Urinary bladder (tissue), 4 donors: ENCODE measurements around the gene RNF182. TPM values are rescaled to one million over a fixed set of nuclear protein-coding genes. Genes with fewer than 3 reads are reported as not detected.
"Not testable (repeated sequence)": the region's sequence is repeated elsewhere in the genome, so short reads cannot be mapped to it uniquely, and the experiment has no call there.

Experiments used
- DNase-seq: peaks from one replicate; pipeline ENCODE4 v3.0.0-alpha.2; 2015; ENCODE audit errors: extremely low spot score
- H3K27ac ChIP-seq: one replicate; pipeline ENCODE4 v1.5.1; 2013; ENCODE audit warnings: low read depth, mild to moderate bottlenecking, moderate library complexity
- H3K36me3 ChIP-seq: one replicate; pipeline ENCODE4 v1.6.1; 2013; ENCODE audit warnings: mild to moderate bottlenecking, moderate library complexity; ENCODE audit not compliant: insufficient read depth
- H3K4me1 ChIP-seq: one replicate; pipeline ENCODE4 v1.6.1; 2013; ENCODE audit warnings: mild to moderate bottlenecking, moderate library complexity; ENCODE audit not compliant: insufficient read depth
- H3K4me3 ChIP-seq: one replicate; pipeline ENCODE4 v1.5.1; 2013; ENCODE audit warnings: low read depth, low read length
- whole genome bisulfite sequencing: extraction: QIAGEN DNeasy Blood & Tissue Kit; methylation state at CpG from one replicate; pipeline ENCODE4 v1.1.7; 2013; 5-methylcytosine and 5-hydroxymethylcytosine counted together
- polyA plus RNA-seq: library from polyadenylated mRNA; stranded (reverse); fragments of 200-250 nt; gene quantifications from one replicate; pipeline ENCODE4 v1.2.3, GENCODE V29; 2013
- total RNA-seq: library from RNA; depleted of rRNA; stranded (reverse); fragments of >200 nt; gene quantifications from one replicate; pipeline ENCODE4 v1.2.3, GENCODE V29; 2014
- donor health status: healthy with polysubstance abuse.
- donor health status: healthy.

RNF182 gene
- total and polyA plus RNA-seq, 2 donors: 0.19 to 0.90 TPM

DNA sequence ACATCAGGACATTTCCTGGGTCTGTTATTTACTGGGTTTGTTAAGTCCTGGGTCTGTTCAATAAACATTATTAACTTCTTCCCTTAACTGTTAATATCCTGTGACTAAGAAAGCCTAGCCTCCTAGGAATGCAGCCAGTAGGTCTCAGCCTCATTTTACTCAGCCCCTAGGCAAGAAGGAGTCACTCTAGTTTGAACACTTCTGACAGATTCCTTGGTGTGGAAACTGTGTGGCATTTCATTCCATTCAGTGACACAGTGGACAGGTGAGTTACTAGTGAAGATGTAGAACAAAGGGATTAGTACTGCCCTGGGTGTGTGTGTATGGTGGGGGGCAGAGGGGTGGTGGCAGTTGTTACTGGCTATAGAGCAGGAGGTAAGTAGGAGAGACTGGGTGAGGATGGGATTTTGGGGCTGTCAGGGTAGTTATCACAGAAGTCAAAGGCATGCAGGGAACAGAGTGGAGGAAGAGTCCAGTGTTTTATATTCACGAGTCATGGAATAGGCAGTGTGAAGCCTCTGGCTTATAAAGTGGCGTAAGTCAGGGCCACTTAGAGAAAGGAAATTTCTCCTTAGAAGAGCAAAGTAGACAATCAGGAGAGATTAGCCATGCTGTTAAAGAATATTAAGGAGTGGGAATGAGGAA is 28.4 kb downstream of the RNF182 start:
- no peak for DNase-seq
- H3K27ac ChIP-seq: no peak overlapping the region
- H3K36me3 ChIP-seq: no peaks in the 10 kb centered on the region
- WGBS: 90% methylated on average over 2 of the region's 2 CpGs
- no peaks in the 10 kb centered on the region for H3K4me1 ChIP-seq
- no peak overlapping the region for H3K4me3 ChIP-seq

GRCh38 chr6:13965582-13966127 is 40.9 kb downstream of the RNF182 start:
- Histone ChIP-seq H3K4me3 (no peak overlapping the region), H3K27ac (no peak overlapping the region), H3K4me1 (no peaks in the 10 kb centered on the region), H3K36me3 (no peaks in the 10 kb centered on the region)
- no peak for DNase-seq
- 74% methylated on average over 4 of the region's 4 CpGs for WGBS

GRCh38 chr6:13971303-13971702 is 46.6 kb downstream of the RNF182 start:
- H3K4me1 ChIP-seq: no peaks in the 10 kb centered on the region
- no peak overlapping the region for H3K27ac ChIP-seq
- WGBS: 79% methylated on average over 3 of the region's 3 CpGs
- DNase-seq: no peak
- H3K4me3 ChIP-seq: no peak overlapping the region
- no peaks in the 10 kb centered on the region for H3K36me3 ChIP-seq

- not testable (repeated sequence) for H3K36me3 ChIP-seq, H3K4me3 ChIP-seq, DNase-seq, H3K4me1 ChIP-seq, H3K27ac ChIP-seq
- WGBS: 81% methylated on average over 3 of the region's 3 CpGs
Observed at GRCh38 chr6:13972602-13973001, 47.9 kb downstream of the RNF182 start.

GRCh38 chr6:13973422-13973821 is 48.7 kb downstream of the RNF182 start:
- not testable (repeated sequence) for DNase-seq, H3K27ac ChIP-seq, H3K4me1 ChIP-seq, H3K4me3 ChIP-seq, H3K36me3 ChIP-seq
- WGBS: 97% methylated on average over 3 of the region's 3 CpGs

DNA sequence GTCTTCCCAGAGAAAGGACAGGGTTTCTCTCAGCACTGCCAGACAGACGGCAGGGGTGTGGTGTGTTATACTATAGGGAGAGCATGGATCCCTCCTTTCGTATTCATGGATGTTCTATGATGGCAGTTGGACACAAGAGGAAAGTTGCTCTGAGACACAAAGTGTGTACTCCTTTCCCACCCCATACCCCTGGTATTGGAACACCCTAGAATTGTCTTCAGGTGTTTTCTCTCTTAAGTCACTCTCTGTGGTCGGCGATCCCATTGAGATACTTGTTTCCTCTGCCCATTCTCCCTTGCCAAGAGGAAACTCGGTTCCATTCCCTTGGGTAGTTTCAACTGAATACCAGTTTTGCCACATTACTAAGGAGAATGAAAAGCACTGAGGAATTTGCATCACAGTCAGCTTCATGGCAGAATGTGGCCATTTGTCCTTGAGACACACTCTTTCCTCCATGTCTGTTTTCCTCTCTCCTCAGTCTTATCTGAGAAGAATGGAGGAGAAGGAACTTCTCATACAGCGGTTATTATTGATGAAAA is 53.4 kb downstream of the RNF182 start:
- 74% methylated on average over 6 of the region's 6 CpGs for WGBS
- no peak for DNase-seq

DNA sequence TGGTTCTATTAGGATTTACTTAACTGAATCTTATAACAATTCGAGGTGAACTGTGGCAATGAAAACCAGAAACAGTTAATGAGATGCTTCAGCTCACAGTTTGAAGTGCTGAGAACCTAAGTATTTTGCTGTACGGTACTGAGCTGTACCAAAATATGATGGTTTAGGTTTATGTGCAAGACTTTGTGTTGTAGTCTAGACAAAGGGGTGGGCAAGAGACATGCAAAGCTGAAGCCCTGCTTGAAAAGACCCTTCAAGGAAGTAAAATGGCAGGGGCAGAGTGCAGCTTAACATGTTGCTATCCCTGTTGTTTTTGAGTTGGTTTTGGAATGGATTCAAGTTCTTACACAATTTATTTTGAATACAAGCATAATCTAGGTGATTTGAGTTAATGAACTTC is 54.0 kb downstream of the RNF182 start:
- no peak for DNase-seq
- H3K27ac ChIP-seq: no peak overlapping the region
- 65% methylated on average over 2 of the region's 2 CpGs for WGBS
- no peaks in the 10 kb centered on the region for H3K4me1 ChIP-seq
- H3K4me3 ChIP-seq: no peak overlapping the region
- no peaks in the 10 kb centered on the region for H3K36me3 ChIP-seq

More for the DNA sequence above, 53.4 kb downstream of the RNF182 start:
- Histone ChIP-seq H3K4me1 (no peaks in the 10 kb centered on the region), H3K4me3 (no peak overlapping the region), H3K36me3 (no peaks in the 10 kb centered on the region), H3K27ac (no peak overlapping the region)

DNA sequence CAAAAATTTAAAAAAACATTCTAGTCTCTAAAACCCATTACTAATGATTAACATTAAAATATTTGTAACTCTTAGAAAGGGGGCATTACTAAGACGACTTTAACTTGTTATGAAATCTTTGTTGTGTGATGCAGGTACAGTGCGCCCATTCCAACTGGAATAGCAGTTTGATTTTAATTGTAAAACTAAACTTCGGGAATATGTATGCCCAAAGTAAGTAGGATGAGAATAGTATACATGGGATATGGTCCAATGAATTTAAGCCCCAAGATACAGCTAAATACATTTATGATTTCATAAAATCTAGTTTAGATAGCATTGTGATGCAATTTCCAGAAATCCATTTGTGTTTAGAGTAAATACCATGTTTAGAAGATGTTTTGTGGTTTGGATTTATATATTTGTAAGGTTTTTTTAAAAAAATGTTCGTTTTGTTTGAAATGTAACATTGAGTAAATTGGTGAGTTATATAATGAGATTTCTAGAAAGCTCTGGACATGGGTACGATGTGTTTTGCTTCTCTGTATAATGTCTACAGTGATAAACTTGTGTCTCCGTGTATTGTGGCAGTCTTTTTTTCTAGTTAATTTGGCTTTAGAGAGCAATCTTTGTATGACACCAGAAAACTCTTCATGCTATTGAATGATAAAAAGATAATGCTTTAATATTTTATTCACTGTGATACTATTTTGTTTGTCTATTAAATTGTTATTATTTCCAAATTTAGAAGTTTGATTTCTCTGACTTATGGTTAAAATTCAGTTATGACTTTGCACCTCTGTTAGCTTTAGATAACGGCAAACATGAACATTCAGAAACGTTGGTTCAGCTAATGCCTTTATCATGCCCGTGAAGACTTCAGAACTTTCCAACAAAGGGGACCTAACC is 54.8 kb downstream of the RNF182 start:
- Histone ChIP-seq H3K27ac (no peak overlapping the region), H3K4me3 (no peak overlapping the region), H3K36me3 (no peaks in the 10 kb centered on the region), H3K4me1 (no peaks in the 10 kb centered on the region)
- WGBS: 81% methylated on average over 9 of the region's 9 CpGs
- no peak for DNase-seq

DNA sequence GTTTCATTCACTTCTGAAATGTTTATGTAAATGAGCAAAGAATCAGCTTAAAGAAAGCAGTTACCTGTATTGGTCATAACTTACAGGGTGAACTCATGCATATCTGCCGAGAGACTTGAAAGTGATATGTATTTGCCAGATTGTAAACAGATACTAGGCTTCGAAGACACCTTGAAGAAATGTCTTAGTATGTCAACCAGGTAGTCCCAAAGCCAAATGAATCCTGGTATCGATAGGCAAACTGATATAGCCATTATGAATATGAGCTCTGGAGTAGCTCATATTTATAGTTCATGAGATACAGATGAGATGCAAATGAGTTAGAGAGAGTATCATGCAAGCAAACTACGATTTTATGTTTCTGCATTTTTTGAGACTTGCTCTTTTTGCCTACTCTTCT is 55.8 kb downstream of the RNF182 start:
- no peak overlapping the region for H3K4me3 ChIP-seq
- WGBS: 83% methylated on average over 4 of the region's 4 CpGs
- H3K4me1 ChIP-seq: no peaks in the 10 kb centered on the region
- no peak overlapping the region for H3K27ac ChIP-seq
- no peak for DNase-seq
- no peaks in the 10 kb centered on the region for H3K36me3 ChIP-seq

GRCh38 chr6:13985663-13986325 is 61.0 kb downstream of the RNF182 start:
- H3K27ac ChIP-seq: no peak overlapping the region
- no peak overlapping the region for H3K4me3 ChIP-seq
- no peak for DNase-seq
- H3K4me1 ChIP-seq: no peaks in the 10 kb centered on the region
- WGBS: 62% methylated on average over 4 of the region's 4 CpGs
- no peaks in the 10 kb centered on the region for H3K36me3 ChIP-seq

DNA sequence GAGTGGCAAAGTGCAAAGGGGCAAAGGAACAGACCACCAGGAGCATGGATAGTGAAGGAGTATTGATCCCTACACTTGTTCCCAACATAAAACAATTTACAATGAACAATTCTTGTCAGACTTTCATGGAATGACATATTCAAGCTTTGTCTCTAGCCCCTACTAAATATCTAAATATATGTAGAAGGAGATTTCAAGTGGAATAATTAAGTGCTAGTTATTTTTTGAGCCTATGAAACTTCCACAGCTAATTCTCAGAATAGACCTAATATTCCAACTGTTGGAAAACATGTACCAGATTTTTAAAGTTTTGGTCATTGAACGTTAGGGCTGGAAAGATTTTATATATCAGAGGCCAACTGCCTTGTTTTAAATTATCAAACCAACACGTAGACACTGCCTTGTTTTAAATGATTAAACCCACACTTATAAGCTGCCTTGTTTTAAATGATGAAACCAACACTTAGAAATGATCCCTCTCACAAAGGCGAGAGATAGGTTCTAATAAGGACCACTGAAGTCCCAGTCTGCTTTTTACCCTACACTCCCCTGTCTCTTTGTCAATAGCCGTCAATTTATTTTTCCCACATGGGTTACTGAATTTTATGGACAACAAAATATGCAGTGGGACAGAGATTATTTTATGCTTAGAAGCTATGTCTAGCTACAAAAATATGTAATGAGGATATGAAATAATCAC is 62.1 kb downstream of the RNF182 start:
- DNase-seq: no peak
- no peaks in the 10 kb centered on the region for H3K4me1 ChIP-seq
- H3K36me3 ChIP-seq: no peaks in the 10 kb centered on the region
- WGBS: 83% methylated on average over 4 of the region's 4 CpGs
- no peak overlapping the region for H3K4me3 ChIP-seq
- H3K27ac ChIP-seq: no peak overlapping the region

- DNase-seq: no peak
- H3K4me3 ChIP-seq: no peak overlapping the region
- H3K27ac ChIP-seq: no peak overlapping the region
- no peaks in the 10 kb centered on the region for H3K36me3 ChIP-seq
- no peaks in the 10 kb centered on the region for H3K4me1 ChIP-seq
- whole genome bisulfite sequencing: 89% methylated on average over 11 of the region's 11 CpGs
Observed at GRCh38 chr6:13987400-13987865, 62.7 kb downstream of the RNF182 start.
